Gastroesophageal sphincter (tissue), 4 donors: ENCODE measurements around the gene VPREB3. TPM values are rescaled to one million over a fixed set of nuclear protein-coding genes. Genes with fewer than 3 reads are reported as not detected.

Experiments used
- ATAC-seq: fragments of 150-250 bp; one replicate; pipeline ENCODE4 v1.9.1; 2016; ENCODE audit warnings: mild to moderate bottlenecking, moderate library complexity
- H3K27ac ChIP-seq, 4 donors: fragments of 200-600 bp; sonication (generic) in 3 of 4; 1 replicate in 3 of 4; 2 replicates in 1 of 4; pipeline ENCODE4 v1.5.1; 2016 to 2019
- H3K27me3 ChIP-seq: fragments of 200-600 bp; sonication (generic); one replicate; pipeline ENCODE4 v1.5.1; 2019
- H3K36me3 ChIP-seq, 2 donors: fragments of 200-600 bp; sonication (generic); one replicate each; pipeline ENCODE4 v1.5.1; 2019; ENCODE audit warnings: control low read depth in 1 of 2
- H3K4me1 ChIP-seq, 3 donors: fragments of 200-600 bp; sonication (generic); 1 replicate in 2 of 3; 2 replicates in 1 of 3; pipeline ENCODE4 v1.5.1; 2016 to 2019; ENCODE audit warnings: control low read depth in 2 of 3
- H3K4me3 ChIP-seq, 2 donors: fragments of 200-600 bp; sonication (generic); one replicate each; pipeline ENCODE4 v1.5.1; 2019; ENCODE audit warnings: mild to moderate bottlenecking in 1 of 2, moderate library complexity in 1 of 2
- H3K9me3 ChIP-seq, 3 donors: fragments of 200-600 bp; sonication (generic); one replicate each; pipeline ENCODE4 v1.5.1; 2017 to 2019; ENCODE audit warnings: control low read depth in 2 of 3
- EP300 ChIP-seq: sonication (generic); formaldehyde crosslinking; IDR thresholded peaks from one replicate; pipeline ENCODE4 v1.6.1; 2017; ENCODE audit warnings: antibody characterized with exemption, mild to moderate bottlenecking
- POLR2A ChIP-seq, 2 donors: fragments of 450-650 bp; IDR thresholded peaks; one replicate each; pipeline ENCODE4 v1.6.1; 2017; ENCODE audit warnings: antibody characterized with exemption in 2 of 2, mild to moderate bottlenecking in 2 of 2, moderate library complexity in 1 of 2
- POLR2AphosphoS5 ChIP-seq: sonication (generic); formaldehyde crosslinking; IDR thresholded peaks from one replicate; pipeline ENCODE4 v1.6.1; 2017; ENCODE audit warnings: antibody characterized with exemption
- WGBS, 2 donors: methylation state at CpG; one replicate each; pipeline ENCODE4 v1.1.5; 2018; ENCODE audit warnings: low coverage in 1 of 2; 5-methylcytosine and 5-hydroxymethylcytosine counted together
- total RNA-seq, 4 donors: library from RNA; depleted of rRNA; stranded (reverse); fragments of >200 nt; gene quantifications; one replicate each; pipeline ENCODE4 v1.1.0, GENCODE V29; 2016
- TF ChIP-seq, protein P1 (sequence below), 4 experiments: fragments of 200-600 bp in 2 of 4; fragments of 450-650 bp in 2 of 4; sonication (generic) in 1 of 4; IDR thresholded peaks; one replicate each; pipeline ENCODE4 v1.5.1; 2017 to 2019; ENCODE audit warnings: antibody characterized with exemption in 4 of 4, mild to moderate bottlenecking in 2 of 4, moderate library complexity in 2 of 4

The VPREB3 gene
- total RNA-seq, 4 donors from 2014 or later: 1.9 TPM; not detected in 3

DNA sequence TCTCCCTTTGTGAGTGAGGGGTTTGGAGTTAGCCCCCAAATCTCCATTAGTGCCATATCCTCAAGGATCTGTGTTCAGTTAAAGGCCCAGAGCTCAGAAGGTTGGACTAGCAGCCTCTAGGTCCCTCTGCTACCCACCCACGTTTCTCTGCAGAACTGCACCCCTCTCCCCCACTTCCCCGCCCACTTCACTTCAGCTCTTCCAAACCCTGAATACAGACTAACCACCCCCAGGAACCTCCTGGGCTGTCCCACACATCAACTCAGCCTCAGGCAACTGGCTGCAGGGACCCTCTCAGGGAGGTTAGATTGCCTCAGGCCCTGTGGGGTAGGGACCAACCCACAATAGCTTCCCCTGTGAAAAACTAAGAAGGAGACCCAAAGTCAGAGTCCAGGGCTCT, 840 bp downstream of the VPREB3 start:
- ATAC-seq: no peak
- TF ChIP-seq POLR2AphosphoS5 (no peak), EP300 (no peak), POLR2A (IDR thresholded peaks at IDR 0.05) (no peak)
- TF ChIP-seq, protein P1, sequence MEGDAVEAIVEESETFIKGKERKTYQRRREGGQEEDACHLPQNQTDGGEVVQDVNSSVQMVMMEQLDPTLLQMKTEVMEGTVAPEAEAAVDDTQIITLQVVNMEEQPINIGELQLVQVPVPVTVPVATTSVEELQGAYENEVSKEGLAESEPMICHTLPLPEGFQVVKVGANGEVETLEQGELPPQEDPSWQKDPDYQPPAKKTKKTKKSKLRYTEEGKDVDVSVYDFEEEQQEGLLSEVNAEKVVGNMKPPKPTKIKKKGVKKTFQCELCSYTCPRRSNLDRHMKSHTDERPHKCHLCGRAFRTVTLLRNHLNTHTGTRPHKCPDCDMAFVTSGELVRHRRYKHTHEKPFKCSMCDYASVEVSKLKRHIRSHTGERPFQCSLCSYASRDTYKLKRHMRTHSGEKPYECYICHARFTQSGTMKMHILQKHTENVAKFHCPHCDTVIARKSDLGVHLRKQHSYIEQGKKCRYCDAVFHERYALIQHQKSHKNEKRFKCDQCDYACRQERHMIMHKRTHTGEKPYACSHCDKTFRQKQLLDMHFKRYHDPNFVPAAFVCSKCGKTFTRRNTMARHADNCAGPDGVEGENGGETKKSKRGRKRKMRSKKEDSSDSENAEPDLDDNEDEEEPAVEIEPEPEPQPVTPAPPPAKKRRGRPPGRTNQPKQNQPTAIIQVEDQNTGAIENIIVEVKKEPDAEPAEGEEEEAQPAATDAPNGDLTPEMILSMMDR (IDR thresholded peaks at IDR 0.05): no peak
- Histone ChIP-seq H3K4me3 (no peak overlapping the region), H3K27me3 (no peaks in the 10 kb centered on the region), H3K36me3 (no peaks in the 10 kb centered on the region), H3K27ac (no peak overlapping the region), H3K4me1 (peaks cover 0 to 29% (median 11%) of the 10 kb centered on the region in 3 donors), H3K9me3 (no peaks in the 10 kb centered on the region)
- WGBS, 2 donors: 71% methylated on average over 2 of the region's 2 CpGs; no CpG with 5 or more reads in 1 of the 2 donors

DNA sequence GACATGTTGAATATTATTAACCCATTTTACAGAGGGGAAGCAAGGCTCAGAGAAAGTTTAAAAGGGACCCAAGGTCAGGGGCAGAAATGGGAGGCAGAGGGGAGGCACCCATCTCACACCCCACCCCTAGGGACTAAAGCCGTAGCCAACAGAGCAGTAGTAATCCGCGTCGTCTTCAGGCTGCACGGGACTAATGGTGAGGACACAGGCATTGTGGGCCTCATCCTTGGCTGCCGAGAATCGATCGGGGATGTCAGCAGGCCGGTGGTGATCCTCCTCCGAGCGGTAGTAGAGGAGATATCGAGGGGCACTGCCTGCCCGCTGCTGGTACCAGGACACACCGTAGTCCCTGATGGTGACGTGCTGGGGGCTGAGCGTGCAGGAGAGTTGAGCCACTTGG, 1.5 kb downstream of the VPREB3 start:
- Histone ChIP-seq H3K36me3 (no peaks in the 10 kb centered on the region), H3K4me3 (no peak overlapping the region)
- WGBS, 2 donors: 96% methylated on average over 4 of the region's 16 CpGs; no CpG with 5 or more reads in 1 of the 2 donors

DNA sequence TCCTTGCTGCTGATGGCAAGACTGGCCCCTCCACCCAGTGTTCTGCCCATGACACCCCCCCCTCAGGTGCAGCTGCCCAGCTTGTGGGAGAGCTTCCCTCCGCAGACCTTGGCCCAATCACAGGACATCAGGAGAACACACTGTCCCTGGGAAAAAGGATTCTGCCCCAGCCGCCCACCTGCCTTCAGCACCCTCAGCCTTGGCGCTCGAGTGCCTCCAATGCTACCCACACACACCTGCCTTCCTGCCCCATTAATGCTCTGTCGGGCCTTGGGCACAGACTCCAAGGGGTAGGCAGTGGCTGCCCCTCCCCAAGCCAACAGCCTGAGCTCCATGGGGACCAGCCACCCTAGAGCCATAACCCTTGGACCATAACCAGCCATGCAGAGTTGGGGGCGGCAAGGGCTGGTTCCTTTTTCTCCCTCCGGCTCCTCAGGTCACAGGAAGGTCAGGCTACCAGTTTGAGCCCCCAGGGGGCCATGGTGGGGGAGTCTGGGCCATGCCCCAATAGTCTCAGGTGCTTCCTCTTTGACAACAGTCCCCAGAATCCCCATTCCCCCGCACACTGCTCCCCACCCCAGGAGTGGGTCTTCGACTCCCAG, 2.0 kb downstream of the VPREB3 start:
- Histone ChIP-seq H3K27ac (peak overlapping the region in 1 of 4 donors; percentile 89), H3K36me3 (no peaks in the 10 kb centered on the region), H3K9me3 (no peaks in the 10 kb centered on the region), H3K4me1 (peaks cover 0 to 30% (median 11%) of the 10 kb centered on the region in 3 donors), H3K4me3 (no peak overlapping the region), H3K27me3 (no peaks in the 10 kb centered on the region)
- TF ChIP-seq EP300 (no peak), POLR2AphosphoS5 (no peak), POLR2A (IDR thresholded peaks at IDR 0.05) (no peak)
- TF ChIP-seq, protein P1 (IDR thresholded peaks at IDR 0.05): no peak
- ATAC-seq: no peak
- WGBS, 2 donors: 77 to 82% methylated on average over 2 to 5 of the region's 9 CpGs

More for the DNA sequence above, 1.5 kb downstream of the VPREB3 start:
- no peak for ATAC-seq
- no peak overlapping the region for H3K27ac ChIP-seq
- H3K27me3 ChIP-seq: no peaks in the 10 kb centered on the region
- TF ChIP-seq POLR2AphosphoS5 (no peak), POLR2A (IDR thresholded peaks at IDR 0.05) (no peak)
- H3K4me1 ChIP-seq: peaks cover 0 to 30% (median 11%) of the 10 kb centered on the region in 3 donors
- no peaks in the 10 kb centered on the region for H3K9me3 ChIP-seq

DNA sequence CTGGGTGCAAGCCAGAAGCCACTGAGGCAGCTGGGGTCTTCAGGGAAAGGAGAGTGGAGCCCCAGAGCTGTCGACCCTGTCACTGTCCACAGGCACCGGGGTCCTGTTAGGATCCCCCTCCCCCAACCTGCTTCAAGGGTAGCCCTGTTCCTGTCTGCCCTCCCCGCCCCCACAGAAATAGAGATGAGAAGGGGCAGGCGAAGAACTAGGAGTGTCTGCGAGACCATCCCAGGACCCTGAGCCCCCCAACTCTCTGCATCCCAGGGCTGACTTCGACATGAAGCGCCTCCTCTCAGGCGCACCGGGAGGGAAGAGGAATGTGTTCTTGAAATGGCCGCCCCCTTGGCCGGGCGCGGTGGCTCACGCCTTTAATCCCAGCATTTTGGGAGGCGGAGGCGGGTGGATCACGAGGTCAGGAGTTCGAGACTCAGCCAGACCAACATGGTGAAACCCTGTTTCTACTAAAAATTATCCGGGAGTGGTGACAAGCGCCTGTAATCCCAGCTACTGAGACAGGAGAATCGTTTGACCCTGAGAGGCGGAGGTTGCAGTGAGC, 2.7 kb downstream of the VPREB3 start:
- Histone ChIP-seq H3K36me3 (no peaks in the 10 kb centered on the region), H3K4me1 (peaks cover 0 to 30% (median 11%) of the 10 kb centered on the region in 3 donors), H3K4me3 (peak overlapping the region; percentile 51 to 69), H3K27me3 (no peaks in the 10 kb centered on the region), H3K27ac (peak overlapping the region; percentile 78 to 96 (median 90)), H3K9me3 (no peaks in the 10 kb centered on the region)
- WGBS, 2 donors: 69% methylated on average over 3 of the region's 22 CpGs; no CpG with 5 or more reads in 1 of the 2 donors
- TF ChIP-seq EP300 (no peak), POLR2AphosphoS5 (no peak), POLR2A (IDR thresholded peaks at IDR 0.05) (no peak)
- TF ChIP-seq, protein P1 (IDR thresholded peaks at IDR 0.05): no peak
- ATAC-seq: peak; percentile 32

DNA sequence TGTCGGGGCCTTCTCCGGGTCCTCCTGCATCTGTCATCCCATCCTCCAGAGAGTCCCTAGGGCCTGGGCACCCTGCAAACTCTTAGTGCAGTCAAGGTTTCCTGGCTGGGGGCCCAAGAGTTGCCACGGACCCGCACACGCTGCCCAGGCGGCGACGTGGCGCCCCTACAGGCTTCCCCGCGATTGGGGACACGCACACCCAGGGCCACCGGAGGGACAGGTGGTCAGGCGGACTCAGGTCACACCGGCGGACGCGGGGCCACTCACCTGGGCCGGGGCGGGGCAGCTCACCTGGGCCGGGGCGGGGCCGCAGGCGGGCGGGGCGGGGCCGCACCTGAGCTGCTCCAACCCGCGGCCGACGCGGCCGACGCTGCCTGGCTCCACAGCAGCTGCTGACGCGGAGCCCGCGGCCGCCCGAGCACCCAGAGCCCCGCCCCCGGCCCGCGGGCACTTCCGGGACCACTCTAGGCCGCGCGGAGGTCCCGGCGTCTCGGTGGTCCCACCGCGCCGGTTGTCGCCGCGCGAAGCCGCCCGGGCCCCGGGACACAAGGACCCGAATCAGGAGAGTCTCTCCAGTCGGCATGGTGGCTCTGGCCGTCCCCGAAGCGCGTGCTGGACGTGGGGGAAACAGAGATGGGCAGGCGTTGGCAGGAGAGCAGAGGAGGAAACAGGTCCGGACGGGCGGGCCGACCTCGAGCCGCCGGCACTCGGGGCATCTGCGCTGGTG, 3.3 kb downstream of the VPREB3 start, which contains the start of gene ZNF70:
ZNF70 (minus strand) TSS at position 399 of the 727 bp plus-strand sequence. CDS start 5,972 bp downstream, outside the sequence.
- peak within 1 kb of the TSS; percentile 51 to 69 for H3K4me3 ChIP-seq
- no peaks in the 10 kb centered on the region for H3K27me3 ChIP-seq
- peaks cover 0 to 30% (median 11%) of the 10 kb centered on the region in 3 donors for H3K4me1 ChIP-seq
- peak; percentile 98 for ATAC-seq
- TF ChIP-seq EP300: no peak
- TF ChIP-seq, protein P1 (IDR thresholded peaks at IDR 0.05): peak in 2 of 4 experiments; percentile 4 to 26
- peak; percentile 51 to 70 for TF ChIP-seq POLR2A (IDR thresholded peaks at IDR 0.05)
- TF ChIP-seq POLR2AphosphoS5: peak; percentile 63
- H3K27ac ChIP-seq: peak within 1 kb of the TSS; percentile 78 to 96 (median 90)
- no peaks in the 10 kb centered on the region for H3K9me3 ChIP-seq
- 0% methylated on average over 1 of the region's 78 CpGs; no CpG with 5 or more reads in 1 of the 2 donors for WGBS, 2 donors
- no peaks in the 10 kb centered on the region for H3K36me3 ChIP-seq
